Activated T-cell treated with anti-CD3 and anti-CD28 coated beads, Interleukin-2, amount 50 U/mL, for 24 hours (primary cell): ENCODE measurements around the gene SUMO2.
"Not testable (repeated sequence)": the region's sequence is repeated elsewhere in the genome, so short reads cannot be mapped to it uniquely, and the experiment has no call there.

ENCODE experiments used
- DNase-seq: peaks from one replicate; pipeline ENCODE4 v3.0.0-alpha.2; 2020
- H3K27ac Mint-ChIP-seq: 2 replicates; pipeline ENCODE4 v1.8.0; 2020; ENCODE audit warnings: mild to moderate bottlenecking, mixed read lengths
- H3K27me3 Mint-ChIP-seq: 2 replicates; pipeline ENCODE4 v1.8.0; 2020; ENCODE audit warnings: mixed read lengths
- H3K36me3 Mint-ChIP-seq: 2 replicates; pipeline ENCODE4 v1.8.0; 2020; ENCODE audit warnings: low read depth, mixed read lengths
- H3K4me1 Mint-ChIP-seq: 2 replicates; pipeline ENCODE4 v1.8.0; 2020; ENCODE audit warnings: low read depth, mixed read lengths
- H3K4me3 Mint-ChIP-seq: 2 replicates; pipeline ENCODE4 v1.8.0; 2020; ENCODE audit warnings: mild to moderate bottlenecking, moderate library complexity, mixed read lengths
- H3K9me3 Mint-ChIP-seq: 2 replicates; pipeline ENCODE4 v1.8.0; 2020; ENCODE audit warnings: mixed read lengths

The SUMO2 gene

DNA sequence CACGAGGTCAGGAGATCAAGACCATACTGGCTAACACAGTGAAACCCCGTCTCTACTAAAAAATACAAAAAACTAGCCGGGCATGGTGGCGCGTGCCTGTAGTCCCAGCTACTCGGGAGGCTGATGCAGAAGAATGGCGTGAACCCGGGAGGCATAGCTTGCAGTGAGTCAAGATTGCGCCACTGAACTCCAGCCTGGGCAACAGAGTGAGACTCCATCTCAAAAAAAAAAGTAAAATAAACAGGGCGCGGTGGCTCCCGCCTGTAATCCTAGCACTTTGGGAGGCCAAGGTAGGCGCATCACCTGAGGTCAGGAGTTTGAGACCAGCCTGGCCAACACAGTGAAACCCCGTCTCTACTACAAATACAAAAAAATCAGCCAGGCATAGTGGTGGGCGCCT, 18.2 kb downstream of the SUMO2 start:
- Mint-ChIP-seq H3K36me3 (peaks cover 70% of the 10 kb centered on the region), H3K27ac (peak overlapping the region; percentile 26)
- H3K9me3 Mint-ChIP-seq, H3K4me1 Mint-ChIP-seq, H3K27me3 Mint-ChIP-seq, DNase-seq, H3K4me3 Mint-ChIP-seq: not testable (repeated sequence)

DNA sequence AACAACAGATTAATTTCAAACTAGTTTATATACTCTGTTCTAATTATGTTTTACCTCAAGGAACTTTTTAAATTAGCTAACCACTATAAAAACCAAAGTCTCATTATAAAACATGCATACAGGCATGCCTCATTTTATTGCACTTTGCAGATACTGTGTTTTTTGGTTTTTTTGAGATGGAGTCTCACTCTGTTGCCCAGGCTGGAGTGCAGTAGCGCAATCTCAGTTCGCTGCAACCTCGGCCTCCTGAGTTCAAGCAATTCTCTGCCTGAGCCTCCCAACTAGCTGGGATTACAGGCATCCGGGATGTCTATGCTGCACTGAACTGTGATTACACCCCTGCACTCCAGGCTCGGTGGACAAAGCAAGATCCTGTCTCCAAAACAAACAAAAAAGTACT, 19.7 kb downstream of the SUMO2 start:
- H3K4me1 Mint-ChIP-seq, result peaks cover 7% of the 10 kb centered on the region
- DNase-seq, result no peak
- H3K9me3 Mint-ChIP-seq, result no peaks in the 10 kb centered on the region
- H3K27me3 Mint-ChIP-seq, result no peaks in the 10 kb centered on the region
- no peak overlapping the region for H3K27ac Mint-ChIP-seq
- peaks cover 64% of the 10 kb centered on the region for H3K36me3 Mint-ChIP-seq
- no peak overlapping the region for H3K4me3 Mint-ChIP-seq

DNA sequence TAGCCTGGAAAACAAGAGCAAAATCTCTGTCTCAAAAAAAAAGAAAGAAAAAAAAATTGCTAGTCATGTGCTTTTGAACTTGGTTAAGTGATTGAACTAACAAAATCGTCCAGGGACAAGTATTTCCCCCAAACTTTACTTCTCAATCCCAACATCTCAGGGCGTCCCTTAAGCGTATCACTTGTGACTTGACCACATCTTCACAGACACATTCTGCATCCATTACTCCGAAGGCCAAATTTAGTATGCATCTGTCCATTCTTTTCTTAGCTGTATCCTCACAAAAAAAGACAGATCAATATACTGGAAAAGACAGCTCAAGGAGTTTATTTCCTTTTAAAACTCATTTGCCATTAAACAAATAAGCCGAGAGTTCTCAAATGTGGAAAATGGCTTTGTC, 22.5 kb downstream of the SUMO2 start:
- Mint-ChIP-seq H3K4me3 (no peak overlapping the region), H3K4me1 (peaks cover 13% of the 10 kb centered on the region), H3K36me3 (peaks cover 41% of the 10 kb centered on the region), H3K27me3 (no peaks in the 10 kb centered on the region), H3K9me3 (no peaks in the 10 kb centered on the region), H3K27ac (no peak overlapping the region)
- no peak for DNase-seq

DNA sequence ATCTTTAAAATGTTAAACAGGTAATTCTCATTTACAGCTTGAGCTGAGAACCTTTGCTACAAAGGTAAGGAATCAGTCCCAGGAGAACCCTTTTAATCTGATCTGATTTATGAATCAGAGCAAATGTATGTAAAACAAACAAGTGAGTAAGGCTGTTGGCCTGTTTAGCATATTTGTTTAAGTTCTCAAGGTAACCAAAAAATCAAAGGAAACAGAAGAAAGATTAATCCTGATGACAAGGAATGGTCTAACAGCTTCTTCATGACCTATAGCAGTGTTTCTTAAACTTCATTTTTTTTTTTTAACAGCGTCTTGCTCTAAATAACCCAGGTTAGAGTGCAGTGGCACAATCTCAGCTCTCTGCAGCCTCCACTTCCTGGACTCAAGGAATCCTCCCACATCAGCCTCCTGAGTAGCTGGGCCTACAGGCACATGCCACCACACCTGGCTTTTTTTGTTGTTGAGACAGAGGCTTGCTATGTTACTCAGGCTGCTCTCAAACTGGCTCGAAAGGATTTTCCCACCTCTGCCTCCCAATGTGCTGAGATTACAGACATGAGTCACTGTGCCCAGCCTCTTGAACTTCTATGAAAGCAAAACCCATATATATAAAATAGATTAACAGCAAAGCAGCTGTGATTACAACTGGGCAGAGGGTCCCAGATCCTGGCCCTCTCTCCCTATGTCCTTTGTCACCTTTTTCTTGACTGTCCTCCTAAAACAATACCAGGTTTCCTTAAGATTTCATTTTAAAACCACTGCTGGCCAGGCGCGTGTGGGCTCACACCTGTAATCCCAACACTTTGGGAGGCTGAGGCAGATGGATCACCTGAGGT, 23.3 kb downstream of the SUMO2 start:
- no peaks in the 10 kb centered on the region for H3K9me3 Mint-ChIP-seq

GRCh38 chr17:75158480-75158879, 24.3 kb downstream of the SUMO2 start:
- not testable (repeated sequence) for H3K4me3 Mint-ChIP-seq, DNase-seq
- peaks cover 36% of the 10 kb centered on the region for H3K36me3 Mint-ChIP-seq

More for the DNA sequence above, 23.3 kb downstream of the SUMO2 start:
- Mint-ChIP-seq H3K27ac (no peak overlapping the region), H3K27me3 (no peaks in the 10 kb centered on the region), H3K4me1 (peaks cover 21% of the 10 kb centered on the region), H3K4me3 (no peak overlapping the region), H3K36me3 (peaks cover 36% of the 10 kb centered on the region)
- no peak for DNase-seq

GRCh38 chr17:75155191-75155601, 27.6 kb downstream of the SUMO2 start:
- Mint-ChIP-seq H3K36me3 (peaks cover 39% of the 10 kb centered on the region), H3K27ac (peak overlapping the region; percentile 94), H3K4me3 (no peak overlapping the region), H3K27me3 (no peaks in the 10 kb centered on the region), H3K4me1 (peaks cover 36% of the 10 kb centered on the region), H3K9me3 (no peaks in the 10 kb centered on the region)
- no peak for DNase-seq

More at GRCh38 chr17:75158480-75158879, 24.3 kb downstream of the SUMO2 start:
- not testable (repeated sequence) for H3K27me3 Mint-ChIP-seq, H3K9me3 Mint-ChIP-seq, H3K27ac Mint-ChIP-seq
- H3K4me1 Mint-ChIP-seq, result peaks cover 21% of the 10 kb centered on the region

- Mint-ChIP-seq H3K27ac (peak within 1 kb of the TSS; percentile 94), H3K4me1 (peaks cover 37% of the 10 kb centered on the region), H3K36me3 (peaks cover 39% of the 10 kb centered on the region), H3K4me3 (peak within 1 kb of the TSS; percentile 96), H3K9me3 (no peaks in the 10 kb centered on the region), H3K27me3 (no peaks in the 10 kb centered on the region)
- peak; percentile 95 for DNase-seq
These were observed 28.3 kb downstream of the SUMO2 start, which contains the start of gene JPT1 for GRCh38 chr17:75154195-75155106. TSS of gene JPT1 (minus strand) at chr17:75154512. CDS start at chr17:75154397, 115 bp downstream.

GRCh38 chr17:75153780-75154194, 29.0 kb downstream of the SUMO2 start:
- no peak for DNase-seq
- peaks cover 35% of the 10 kb centered on the region for H3K4me1 Mint-ChIP-seq

GRCh38 chr17:75152922-75153779, 29.6 kb downstream of the SUMO2 start:
- Mint-ChIP-seq H3K4me1 (peaks cover 37% of the 10 kb centered on the region), H3K27me3 (no peaks in the 10 kb centered on the region), H3K4me3 (peak overlapping the region; percentile 96), H3K36me3 (peaks cover 44% of the 10 kb centered on the region), H3K9me3 (no peaks in the 10 kb centered on the region), H3K27ac (peak overlapping the region; percentile 92)
- DNase-seq, result peak; percentile 54

More at GRCh38 chr17:75153780-75154194, 29.0 kb downstream of the SUMO2 start:
- H3K27ac Mint-ChIP-seq, result peak overlapping the region; percentile 92
- no peaks in the 10 kb centered on the region for H3K9me3 Mint-ChIP-seq
- H3K4me3 Mint-ChIP-seq, result peak overlapping the region; percentile 96
- peaks cover 40% of the 10 kb centered on the region for H3K36me3 Mint-ChIP-seq
- H3K27me3 Mint-ChIP-seq, result no peaks in the 10 kb centered on the region

DNA sequence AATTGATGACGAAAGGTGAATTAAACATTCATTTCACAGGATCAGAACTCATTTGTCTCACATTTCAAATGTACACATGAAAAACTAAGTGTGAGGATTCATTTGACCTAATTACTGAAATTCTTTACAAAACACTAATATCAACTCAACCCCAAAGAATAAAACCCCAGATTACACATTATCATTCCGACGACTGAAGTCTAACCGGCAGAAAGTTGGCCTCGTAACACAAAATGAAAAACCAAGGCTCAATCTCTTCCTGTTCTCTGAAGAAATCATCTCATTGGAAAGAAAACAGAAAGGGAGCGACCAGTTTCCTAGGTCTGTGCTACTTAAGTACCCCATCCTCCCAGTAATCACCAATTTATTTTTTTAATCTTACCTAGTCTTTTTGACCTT, 30.2 kb downstream of the SUMO2 start:
- Mint-ChIP-seq H3K36me3 (peaks cover 48% of the 10 kb centered on the region), H3K27ac (peak overlapping the region; percentile 92), H3K4me1 (peaks cover 37% of the 10 kb centered on the region), H3K9me3 (no peaks in the 10 kb centered on the region), H3K4me3 (peak overlapping the region; percentile 96), H3K27me3 (no peaks in the 10 kb centered on the region)
- no peak for DNase-seq

DNA sequence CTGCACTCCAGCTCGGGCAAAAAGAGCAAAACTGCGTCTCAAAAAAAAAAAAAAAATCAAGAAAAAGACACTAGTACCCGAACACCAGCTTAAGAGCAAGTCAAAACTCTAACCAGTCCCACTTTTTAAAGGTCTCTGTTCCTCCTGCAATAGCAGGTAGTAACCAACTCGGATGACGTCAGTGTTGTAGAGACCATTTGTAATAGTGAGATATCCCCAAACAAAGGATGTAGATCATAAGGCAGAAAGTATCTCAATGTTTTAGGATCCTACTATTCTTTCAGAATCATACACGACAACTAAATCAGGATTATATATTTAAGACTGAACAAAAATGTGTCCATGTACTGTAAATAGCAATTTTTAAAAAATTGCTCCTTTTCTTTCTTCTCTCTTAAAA, 30.8 kb downstream of the SUMO2 start:
- peak overlapping the region; percentile 96 for H3K4me3 Mint-ChIP-seq
- peaks cover 52% of the 10 kb centered on the region for H3K36me3 Mint-ChIP-seq
- peaks cover 37% of the 10 kb centered on the region for H3K4me1 Mint-ChIP-seq
- peak overlapping the region; percentile 92 for H3K27ac Mint-ChIP-seq
- no peaks in the 10 kb centered on the region for H3K9me3 Mint-ChIP-seq
- DNase-seq, result no peak
- H3K27me3 Mint-ChIP-seq, result no peaks in the 10 kb centered on the region

DNA sequence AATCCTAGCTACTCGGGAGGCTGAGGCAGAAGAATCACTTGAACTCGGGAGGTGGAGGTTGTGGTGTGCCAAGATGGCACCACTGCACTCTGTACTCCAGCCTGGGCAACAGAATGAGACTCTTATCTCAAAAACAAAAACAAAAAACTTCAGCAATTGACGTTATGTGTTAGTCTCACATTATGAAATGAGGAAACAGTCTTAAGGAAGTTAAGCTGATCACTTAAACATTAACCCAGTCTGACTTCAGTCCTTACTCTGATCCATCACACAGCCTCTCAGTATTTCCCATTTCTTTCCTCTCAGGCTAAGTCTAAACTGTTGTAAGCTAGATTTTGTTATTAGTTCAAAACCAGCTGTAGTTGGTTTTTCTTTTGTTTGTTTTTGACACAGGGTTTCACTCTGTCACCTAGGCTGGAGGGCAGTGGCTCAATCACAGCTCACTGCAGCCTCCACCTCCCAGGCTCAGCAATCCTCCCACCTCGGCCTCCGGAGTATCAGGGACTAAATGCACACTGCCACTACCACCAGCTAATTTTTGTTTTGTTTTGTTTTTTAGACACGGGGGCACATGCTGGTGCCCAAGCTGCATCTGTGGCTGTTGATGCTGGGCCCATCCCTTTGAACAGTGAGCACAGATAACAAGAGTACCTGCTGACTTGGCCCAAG, 34.7 kb downstream of the SUMO2 start:
- peaks cover 79% of the 10 kb centered on the region for H3K36me3 Mint-ChIP-seq
- no peak overlapping the region for H3K4me3 Mint-ChIP-seq
- H3K27me3 Mint-ChIP-seq, result no peaks in the 10 kb centered on the region
- H3K9me3 Mint-ChIP-seq, result no peaks in the 10 kb centered on the region
- no peak for DNase-seq
- H3K27ac Mint-ChIP-seq, result peak overlapping the region; percentile 61
- peaks cover 23% of the 10 kb centered on the region for H3K4me1 Mint-ChIP-seq

GRCh38 chr17:75146592-75146991, 36.2 kb downstream of the SUMO2 start:
- DNase-seq, result no peak
- peak overlapping the region; percentile 2 for H3K27ac Mint-ChIP-seq
- H3K27me3 Mint-ChIP-seq, result no peaks in the 10 kb centered on the region
- H3K9me3 Mint-ChIP-seq, result no peaks in the 10 kb centered on the region
- H3K4me1 Mint-ChIP-seq, result peaks cover 14% of the 10 kb centered on the region
- H3K36me3 Mint-ChIP-seq, result peaks cover 78% of the 10 kb centered on the region
- H3K4me3 Mint-ChIP-seq, result no peak overlapping the region
